ENCODE measurements around the gene TBCK.
"Not testable (repeated sequence)": the region's sequence is repeated elsewhere in the genome, so short reads cannot be mapped to it uniquely, and the experiment has no call there.

Gene TBCK

GRCh38 chr4:106277140-106277675 lies 38.8 kb downstream of the TBCK start:
- no peak for DNase-seq

- DNase-seq, result no peak
Measured at GRCh38 chr4:106273831-106274230, 42.2 kb downstream of the TBCK start.

- no peak for DNase-seq
Measured at GRCh38 chr4:106270736-106271135, 45.3 kb downstream of the TBCK start.

- no peak for DNase-seq
Measured at GRCh38 chr4:106269711-106270110, 46.3 kb downstream of the TBCK start.

GRCh38 chr4:106268786-106269185 lies 47.2 kb downstream of the TBCK start:
- no peak for DNase-seq

GRCh38 chr4:106266201-106266600 lies 49.8 kb downstream of the TBCK start:
- DNase-seq, result no peak

- no peak for DNase-seq
Measured at GRCh38 chr4:106264331-106264728, 51.7 kb downstream of the TBCK start.

- no peak for DNase-seq
Measured at GRCh38 chr4:106263594-106264330, 52.2 kb downstream of the TBCK start.

GRCh38 chr4:106261980-106262379 lies 54.0 kb downstream of the TBCK start:
- no peak for DNase-seq

- DNase-seq, result no peak
Measured at GRCh38 chr4:106258145-106259045, 57.6 kb downstream of the TBCK start.

GRCh38 chr4:106256190-106256589 lies 59.8 kb downstream of the TBCK start:
- no peak for DNase-seq

- DNase-seq, result no peak
Measured at GRCh38 chr4:106255195-106255594, 60.8 kb downstream of the TBCK start.

GRCh38 chr4:106253364-106254129 lies 62.5 kb downstream of the TBCK start:
- no peak for DNase-seq

GRCh38 chr4:106247600-106247999 lies 68.4 kb downstream of the TBCK start:
- no peak for DNase-seq

GRCh38 chr4:106246441-106246840 lies 69.6 kb downstream of the TBCK start:
- DNase-seq, result no peak

GRCh38 chr4:106245176-106245575 lies 70.8 kb downstream of the TBCK start:
- no peak for DNase-seq

GRCh38 chr4:106240699-106241098 lies 75.3 kb downstream of the TBCK start:
- DNase-seq, result no peak

GRCh38 chr4:106238820-106239420 lies 77.1 kb downstream of the TBCK start:
- DNase-seq, result no peak

- DNase-seq, result no peak
Measured at GRCh38 chr4:106231931-106232330, 84.1 kb downstream of the TBCK start.

GRCh38 chr4:106222548-106222947 lies 93.5 kb downstream of the TBCK start:
- DNase-seq, result no peak

GRCh38 chr4:106213291-106213690 lies 102.7 kb downstream of the TBCK start:
- not testable (repeated sequence) for DNase-seq

GRCh38 chr4:106210021-106210420 lies 106.0 kb downstream of the TBCK start:
- DNase-seq, result no peak
